GM12875 (cell line): ENCODE results near the gene NACC1.

Source experiments
- H3K4me3 ChIP-seq: one replicate; pipeline ENCODE4 v1.5.1; 2011; ENCODE audit warnings: low read depth, low read length, control low read depth
- CTCF ChIP-seq: IDR thresholded peaks from 2 replicates; pipeline ENCODE4 v1.5.1; 2011; ENCODE audit warnings: low read depth, mild to moderate bottlenecking, control low read depth, inconsistent platforms, low read length, moderate library complexity, borderline replicate concordance; ENCODE audit not compliant: insufficient read depth

The NACC1 gene

GRCh38 chr19:13092606-13093235 lies 25.3 kb upstream of the NACC1 start:
- no peak overlapping the region for H3K4me3 ChIP-seq
- no peak for TF ChIP-seq CTCF

GRCh38 chr19:13093407-13094105 lies 24.5 kb upstream of the NACC1 start:
- no peak overlapping the region for H3K4me3 ChIP-seq
- peak; percentile 92 for TF ChIP-seq CTCF

GRCh38 chr19:13094106-13094504 lies 24.0 kb upstream of the NACC1 start:
- no peak overlapping the region for H3K4me3 ChIP-seq
- no peak for TF ChIP-seq CTCF

GRCh38 chr19:13094771-13095392 lies 23.2 kb upstream of the NACC1 start:
- peak overlapping the region; percentile 14 for H3K4me3 ChIP-seq
- TF ChIP-seq CTCF = no peak

GRCh38 chr19:13095393-13095784 lies 22.7 kb upstream of the NACC1 start:
- TF ChIP-seq CTCF = no peak
- H3K4me3 ChIP-seq = peak overlapping the region; percentile 14

- peak; percentile 26; the same call in 1 of the 2 replicates for TF ChIP-seq CTCF
- H3K4me3 ChIP-seq = peak overlapping the region; percentile 7
Observed at GRCh38 chr19:13095934-13096927, 21.8 kb upstream of the NACC1 start.
